K562 (cell line): ENCODE data around the gene LRRC74B. TPM values are rescaled to one million over a fixed set of nuclear protein-coding genes. Genes with fewer than 3 reads are reported as not detected.

Experiments used
- TRIM25 ChIP-seq: fragments of 450-650 bp; IDR thresholded peaks from 2 replicates; pipeline ENCODE4 v1.7.0; 2016; ENCODE audit warnings: borderline replicate concordance
- microRNA counts: library from miRNA; unstranded; fragments of <30 nt; microRNA quantifications from one replicate; lab custom pipeline; 2016
- microRNA-seq: library from miRNA; unstranded; fragments of <30 nt; microRNA quantifications from one replicate; pipeline ENCODE4, GENCODE V29; 2018; ENCODE audit warnings: borderline microRNAs expressed
- polyA plus RNA-seq, 8 experiments: library from polyadenylated mRNA; depleted of rRNA in 4 of 8; stranded (reverse) in 5 of 8; unstranded in 3 of 8; fragments of >200 nt; fragmentation: Nextera tagmentation in 2 of 8; fragmentation: Illumina TruSeq in 1 of 8; extraction: Ambion mirVana in 2 of 8; extraction: Trizol in 1 of 8; gene quantifications; 2 replicates each; pipeline versions ENCODE4 v1.2.1 to v1.2.3, GENCODE V29; 2011 to 2014; ENCODE audit warnings: inconsistent platforms in 1 of 8, missing spikeins in 1 of 8
- small RNA-seq: library from RNA; depleted of rRNA; stranded (forward); fragments of <200 nt; gene quantifications from one replicate; pipeline ENCODE3, GENCODE V24; 2014
- total RNA-seq, 7 experiments: library from RNA; depleted of rRNA in 6 of 7; stranded (reverse); fragments of >200 nt in 6 of 7; fragmentation: Illumina TruSeq in 2 of 7; extraction: Trizol in 2 of 7; gene quantifications; 2 replicates each; pipeline versions ENCODE4 v1.2.1 to v1.2.3, GENCODE V29; 2011 to 2021; ENCODE audit warnings: low replicate concordance in 1 of 7

Gene LRRC74B
- total and polyA plus RNA-seq, 9 of the 15 experiments (the other 6 are each of a cell fraction or from before 2014, with no cell fraction given), result not detected

DNA sequence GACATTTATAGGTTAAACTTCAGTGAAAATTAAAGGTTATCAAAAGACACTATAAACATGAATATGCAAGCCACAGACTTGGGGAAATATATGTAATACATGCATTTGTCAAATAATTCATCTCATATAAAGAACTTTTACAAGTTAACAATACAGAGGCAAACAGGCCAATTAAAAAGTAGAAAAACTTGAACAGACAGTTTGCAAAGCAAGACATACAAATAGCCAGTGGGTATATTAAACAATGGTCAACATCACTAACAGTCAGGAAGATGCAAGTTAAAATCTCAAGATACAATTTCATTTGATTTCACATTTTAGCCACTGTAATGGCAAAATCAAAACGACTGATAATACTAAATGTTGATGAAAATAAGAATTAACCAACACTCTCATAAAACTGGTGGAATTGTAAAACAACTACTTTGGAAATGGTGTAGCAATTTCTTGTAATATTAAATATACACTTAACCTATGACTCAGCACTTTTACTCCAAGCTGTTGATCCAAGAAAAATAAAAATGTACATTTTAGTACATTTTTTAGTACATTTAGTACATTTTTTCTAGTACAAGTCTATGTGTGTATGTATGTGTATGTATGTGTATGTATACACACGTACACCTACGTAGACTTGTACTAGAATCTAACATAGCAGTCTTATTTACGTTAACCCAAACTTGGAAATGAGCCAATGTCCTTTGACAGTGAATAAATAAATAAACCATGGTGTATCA lies 62.8 kb downstream of the LRRC74B start (continued):
- TF ChIP-seq TRIM25, result no peak

MicroRNA genes within 50 kb of the gene (microRNA counts, 767-probe panel; counts per million panel counts)
- microRNA hsa-miR-649 (lab: Ali Mortazavi, UCI), result not detected

Small RNA genes lying within 50 kb of the gene (microRNA-seq; reads per million reads assigned to microRNA genes)
- not detected for gene MIR649

Small RNA genes lying within 50 kb of the gene (small RNA-seq; reads per million reads assigned to genes)
- gene MIR649, result not detected

Other genes starting within 250 kb of the LRRC74B start
Only the 7 nearest of the 8 such genes appear.
- 71.4 and 89.3 TPM in 2 replicates for gene SNAP29, start 186.9 kb upstream of the LRRC74B start, total RNA-seq (2014; rRNA removed)
- gene SNAP29, start 186.9 kb upstream of the LRRC74B start, total RNA-seq (2014; rRNA removed; fragmentation: Illumina TruSeq; extraction: Trizol), result 58.1 and 64.4 TPM in 2 replicates
- 70.6 and 75.9 TPM in 2 replicates for gene SNAP29, start 186.9 kb upstream of the LRRC74B start, total RNA-seq (2015; rRNA removed; fragmentation: Illumina TruSeq; extraction: Trizol)
- gene SNAP29, start 186.9 kb upstream of the LRRC74B start, total RNA-seq (2021), result 122 and 123 TPM in 2 replicates
- gene SNAP29, start 186.9 kb upstream of the LRRC74B start, polyA plus RNA-seq (2011; rRNA removed), result 187 and 200 TPM in 2 replicates
- 181 and 250 TPM in 2 replicates for gene SNAP29, start 186.9 kb upstream of the LRRC74B start, polyA plus RNA-seq (2014; fragmentation: Illumina TruSeq; extraction: Trizol)
- 10 to 100 TPM; 19.5 to 22.8 TPM for gene SNAP29, start 186.9 kb upstream of the LRRC74B start, polyA plus RNA-seq (2014; fragmentation: Nextera tagmentation; extraction: Ambion mirVana)
- gene SNAP29, start 186.9 kb upstream of the LRRC74B start, polyA plus RNA-seq (2014; rRNA removed), result 136 and 161 TPM in 2 replicates
- 105 and 144 TPM in 2 replicates for gene CRKL, start 128.5 kb upstream of the LRRC74B start, total RNA-seq (2014; rRNA removed)
- gene CRKL, start 128.5 kb upstream of the LRRC74B start, total RNA-seq (2014; rRNA removed; fragmentation: Illumina TruSeq; extraction: Trizol), result 138 and 141 TPM in 2 replicates
- gene CRKL, start 128.5 kb upstream of the LRRC74B start, total RNA-seq (2015; rRNA removed; fragmentation: Illumina TruSeq; extraction: Trizol), result 124 and 128 TPM in 2 replicates
- gene CRKL, start 128.5 kb upstream of the LRRC74B start, total RNA-seq (2021), result 263 and 267 TPM in 2 replicates
- 135 and 196 TPM in 2 replicates for gene CRKL, start 128.5 kb upstream of the LRRC74B start, polyA plus RNA-seq (2011; rRNA removed)
- 144 and 156 TPM in 2 replicates for gene CRKL, start 128.5 kb upstream of the LRRC74B start, polyA plus RNA-seq (2014; fragmentation: Illumina TruSeq; extraction: Trizol)
- 100 to 1,000 TPM; 100 to 105 TPM for gene CRKL, start 128.5 kb upstream of the LRRC74B start, polyA plus RNA-seq (2014; fragmentation: Nextera tagmentation; extraction: Ambion mirVana)
- gene CRKL, start 128.5 kb upstream of the LRRC74B start, polyA plus RNA-seq (2014; rRNA removed), result 114 and 124 TPM in 2 replicates
- 0.14 TPM in 1 of 2 replicates, not detected in the other for gene AIFM3, start 78.7 kb upstream of the LRRC74B start, total RNA-seq (2014; rRNA removed)
- 0.10 TPM in 1 of 2 replicates, not detected in the other for gene AIFM3, start 78.7 kb upstream of the LRRC74B start, total RNA-seq (2014; rRNA removed; fragmentation: Illumina TruSeq; extraction: Trizol)
- gene AIFM3, start 78.7 kb upstream of the LRRC74B start, total RNA-seq (2015; rRNA removed; fragmentation: Illumina TruSeq; extraction: Trizol), result 0.07 TPM in 1 of 2 replicates, not detected in the other
- 0.20 and 0.56 TPM in 2 replicates for gene AIFM3, start 78.7 kb upstream of the LRRC74B start, total RNA-seq (2021)
- 0.04 and 0.08 TPM in 2 replicates for gene AIFM3, start 78.7 kb upstream of the LRRC74B start, polyA plus RNA-seq (2011; rRNA removed)
- gene AIFM3, start 78.7 kb upstream of the LRRC74B start, polyA plus RNA-seq (2014; fragmentation: Illumina TruSeq; extraction: Trizol), result 0.06 TPM in 1 of 2 replicates, not detected in the other
- under 1 TPM; 0.03 to 0.06 TPM for gene AIFM3, start 78.7 kb upstream of the LRRC74B start, polyA plus RNA-seq (2014; fragmentation: Nextera tagmentation; extraction: Ambion mirVana)
- 0.15 TPM in 1 of 2 replicates, not detected in the other for gene AIFM3, start 78.7 kb upstream of the LRRC74B start, polyA plus RNA-seq (2014; rRNA removed)
- 87.2 and 120 TPM in 2 replicates for gene LZTR1, start 63.6 kb upstream of the LRRC74B start, total RNA-seq (2014; rRNA removed)
- gene LZTR1, start 63.6 kb upstream of the LRRC74B start, total RNA-seq (2014; rRNA removed; fragmentation: Illumina TruSeq; extraction: Trizol), result 46.4 and 63.0 TPM in 2 replicates
- 51.3 and 53.2 TPM in 2 replicates for gene LZTR1, start 63.6 kb upstream of the LRRC74B start, total RNA-seq (2015; rRNA removed; fragmentation: Illumina TruSeq; extraction: Trizol)
- 132 and 135 TPM in 2 replicates for gene LZTR1, start 63.6 kb upstream of the LRRC74B start, total RNA-seq (2021)
- 63.0 and 88.5 TPM in 2 replicates for gene LZTR1, start 63.6 kb upstream of the LRRC74B start, polyA plus RNA-seq (2011; rRNA removed)
- 74.3 and 89.8 TPM in 2 replicates for gene LZTR1, start 63.6 kb upstream of the LRRC74B start, polyA plus RNA-seq (2014; fragmentation: Illumina TruSeq; extraction: Trizol)
- 1 to 10 TPM; 2.2 to 3.1 TPM for gene LZTR1, start 63.6 kb upstream of the LRRC74B start, polyA plus RNA-seq (2014; fragmentation: Nextera tagmentation; extraction: Ambion mirVana)
- 115 and 129 TPM in 2 replicates for gene LZTR1, start 63.6 kb upstream of the LRRC74B start, polyA plus RNA-seq (2014; rRNA removed)
- gene THAP7, start 43.8 kb upstream of the LRRC74B start, total RNA-seq (2014; rRNA removed), result 245 and 323 TPM in 2 replicates
- gene THAP7, start 43.8 kb upstream of the LRRC74B start, total RNA-seq (2014; rRNA removed; fragmentation: Illumina TruSeq; extraction: Trizol), result 32.0 and 35.6 TPM in 2 replicates
- 120 and 129 TPM in 2 replicates for gene THAP7, start 43.8 kb upstream of the LRRC74B start, total RNA-seq (2015; rRNA removed; fragmentation: Illumina TruSeq; extraction: Trizol)
- 169 and 183 TPM in 2 replicates for gene THAP7, start 43.8 kb upstream of the LRRC74B start, total RNA-seq (2021)
- 75.4 and 94.6 TPM in 2 replicates for gene THAP7, start 43.8 kb upstream of the LRRC74B start, polyA plus RNA-seq (2011; rRNA removed)
- gene THAP7, start 43.8 kb upstream of the LRRC74B start, polyA plus RNA-seq (2014; fragmentation: Illumina TruSeq; extraction: Trizol), result 84.1 and 121 TPM in 2 replicates
- 10 to 100 TPM in 1 of 2 experiments, 1 to 10 TPM in 1; 7.9 to 33.1 TPM for gene THAP7, start 43.8 kb upstream of the LRRC74B start, polyA plus RNA-seq (2014; fragmentation: Nextera tagmentation; extraction: Ambion mirVana)
- 263 and 266 TPM in 2 replicates for gene THAP7, start 43.8 kb upstream of the LRRC74B start, polyA plus RNA-seq (2014; rRNA removed)
- 1.5 and 1.9 TPM in 2 replicates for gene P2RX6, start 30.8 kb upstream of the LRRC74B start, total RNA-seq (2014; rRNA removed)
- gene P2RX6, start 30.8 kb upstream of the LRRC74B start, total RNA-seq (2014; rRNA removed; fragmentation: Illumina TruSeq; extraction: Trizol), result 0.77 and 1.0 TPM in 2 replicates
- gene P2RX6, start 30.8 kb upstream of the LRRC74B start, total RNA-seq (2015; rRNA removed; fragmentation: Illumina TruSeq; extraction: Trizol), result 1.6 and 1.7 TPM in 2 replicates
- 2.3 and 2.7 TPM in 2 replicates for gene P2RX6, start 30.8 kb upstream of the LRRC74B start, total RNA-seq (2021)
- 1.2 and 1.5 TPM in 2 replicates for gene P2RX6, start 30.8 kb upstream of the LRRC74B start, polyA plus RNA-seq (2011; rRNA removed)
- gene P2RX6, start 30.8 kb upstream of the LRRC74B start, polyA plus RNA-seq (2014; fragmentation: Illumina TruSeq; extraction: Trizol), result 1.3 and 1.5 TPM in 2 replicates
- gene P2RX6, start 30.8 kb upstream of the LRRC74B start, polyA plus RNA-seq (2014; fragmentation: Nextera tagmentation; extraction: Ambion mirVana), result under 1 TPM in 1 of 2 experiments, not detected in 1; 0.01 TPM
- gene P2RX6, start 30.8 kb upstream of the LRRC74B start, polyA plus RNA-seq (2014; rRNA removed), result 3.7 and 3.9 TPM in 2 replicates
- gene SLC7A4, start 13.4 kb upstream of the LRRC74B start, total RNA-seq (2014; rRNA removed), result not detected in 2 replicates
- not detected in 2 replicates for gene SLC7A4, start 13.4 kb upstream of the LRRC74B start, total RNA-seq (2014; rRNA removed; fragmentation: Illumina TruSeq; extraction: Trizol)
- gene SLC7A4, start 13.4 kb upstream of the LRRC74B start, total RNA-seq (2015; rRNA removed; fragmentation: Illumina TruSeq; extraction: Trizol), result not detected in 2 replicates
- gene SLC7A4, start 13.4 kb upstream of the LRRC74B start, total RNA-seq (2021), result not detected in 2 replicates
- not detected in 2 replicates for gene SLC7A4, start 13.4 kb upstream of the LRRC74B start, polyA plus RNA-seq (2011; rRNA removed)
- not detected in 2 replicates for gene SLC7A4, start 13.4 kb upstream of the LRRC74B start, polyA plus RNA-seq (2014; fragmentation: Illumina TruSeq; extraction: Trizol)
- not detected for gene SLC7A4, start 13.4 kb upstream of the LRRC74B start, polyA plus RNA-seq (2014; fragmentation: Nextera tagmentation; extraction: Ambion mirVana)
- not detected in 2 replicates for gene SLC7A4, start 13.4 kb upstream of the LRRC74B start, polyA plus RNA-seq (2014; rRNA removed)